Mesenchymal stem cell (in vitro differentiated cells and primary cell): Measurements from ENCODE around the gene UBE4A.

Experiments
- DNase-seq: peaks from one replicate; pipeline ENCODE4 v3.0.0-alpha.2; 2013
- H2AFZ ChIP-seq: one replicate; pipeline ENCODE4 v1.6.1; 2013; ENCODE audit warnings: low read depth, mild to moderate bottlenecking, control low read depth, inconsistent platforms, low read length, moderate library complexity
- H2AK5ac ChIP-seq: 2 replicates; pipeline ENCODE4 v1.6.1; 2013; ENCODE audit warnings: low read length, moderate library complexity, mild to moderate bottlenecking, inconsistent platforms; ENCODE audit not compliant: severe bottlenecking
- H2BK120ac ChIP-seq: one replicate; pipeline ENCODE4 v1.6.1; 2013; ENCODE audit warnings: low read depth, mild to moderate bottlenecking, inconsistent platforms, low read length, moderate library complexity
- H2BK12ac ChIP-seq, 2 experiments: one replicate each; pipeline ENCODE4 v1.6.1; 2013; ENCODE audit warnings: inconsistent platforms in 2 of 2, low read length in 2 of 2, mild to moderate bottlenecking in 2 of 2, moderate library complexity in 2 of 2, control low read depth in 1 of 2
- H2BK15ac ChIP-seq: one replicate; pipeline ENCODE4 v1.6.1; 2013; ENCODE audit warnings: mild to moderate bottlenecking, low read depth, inconsistent platforms; ENCODE audit not compliant: poor library complexity, severe bottlenecking
- H2BK5ac ChIP-seq: 2 replicates; pipeline ENCODE4 v1.6.1; 2013; ENCODE audit warnings: low read depth, mild to moderate bottlenecking, low read length, control low read depth, inconsistent platforms; ENCODE audit not compliant: poor library complexity, severe bottlenecking
- H3K14ac ChIP-seq, 2 experiments: one replicate each; pipeline ENCODE4 v1.6.1; 2013; ENCODE audit warnings: inconsistent platforms in 2 of 2, low read length in 2 of 2, control low read depth in 1 of 2, mild to moderate bottlenecking in 1 of 2, moderate library complexity in 1 of 2
- H3K18ac ChIP-seq, 2 experiments: one replicate each; pipeline ENCODE4 v1.6.1; 2013; ENCODE audit warnings: inconsistent platforms in 2 of 2, low read length in 2 of 2, control low read depth in 1 of 2, low read depth in 1 of 2, mild to moderate bottlenecking in 1 of 2
- H3K23ac ChIP-seq, 2 experiments: one replicate each; pipeline ENCODE4 v1.6.1; 2013; ENCODE audit warnings: inconsistent platforms in 2 of 2, low read length in 2 of 2, mild to moderate bottlenecking in 2 of 2, moderate library complexity in 2 of 2, control low read depth in 1 of 2
- H3K27ac ChIP-seq: 2 replicates; pipeline ENCODE4 v1.5.1; 2013; ENCODE audit warnings: mild to moderate bottlenecking, moderate library complexity, low read length, control low read depth, inconsistent platforms; ENCODE audit not compliant: poor library complexity, severe bottlenecking
- H3K27me3 ChIP-seq, 2 experiments: 2 replicates each; pipeline versions ENCODE4 v1.6.1 to v1.7.0; 2013; ENCODE audit warnings: low read length in 2 of 2, mild to moderate bottlenecking in 2 of 2, moderate library complexity in 2 of 2, control low read depth in 1 of 2, inconsistent platforms in 1 of 2; ENCODE audit not compliant: control insufficient read depth in 1 of 2, insufficient read depth in 1 of 2
- H3K36me3 ChIP-seq, 2 experiments: 2 replicates each; pipeline versions ENCODE4 v1.6.1 to v1.7.0; 2013; ENCODE audit warnings: low read length in 2 of 2, control low read depth in 1 of 2, inconsistent platforms in 1 of 2, low read depth in 1 of 2, mild to moderate bottlenecking in 1 of 2; ENCODE audit not compliant: insufficient read depth in 2 of 2, control insufficient read depth in 1 of 2
- H3K4ac ChIP-seq, 2 experiments: one replicate each; pipeline ENCODE4 v1.6.1; 2013; ENCODE audit warnings: inconsistent platforms in 2 of 2, low read length in 2 of 2, mild to moderate bottlenecking in 2 of 2, moderate library complexity in 2 of 2, control low read depth in 1 of 2, low read depth in 1 of 2
- H3K4me1 ChIP-seq: 2 replicates; pipeline ENCODE4 v1.6.1; 2013; ENCODE audit warnings: low read depth, low read length, control low read depth; ENCODE audit not compliant: control insufficient read depth, insufficient read depth
- H3K4me2 ChIP-seq: 2 replicates; pipeline ENCODE4 v1.6.1; 2013; ENCODE audit warnings: low read length, mild to moderate bottlenecking, inconsistent platforms; ENCODE audit not compliant: poor library complexity, severe bottlenecking
- H3K4me3 ChIP-seq, 2 experiments: 2 replicates each; pipeline versions ENCODE4 v1.5.1 to v1.7.0; 2013; ENCODE audit warnings: low read length in 2 of 2, mild to moderate bottlenecking in 2 of 2, control low read depth in 1 of 2, low read depth in 1 of 2; ENCODE audit not compliant: insufficient read depth in 1 of 2
- H3K79me1 ChIP-seq: replicated peaks from 2 replicates; pipeline ENCODE4 v1.6.1; 2013; ENCODE audit warnings: mild to moderate bottlenecking, control low read depth, low read length, inconsistent platforms; ENCODE audit not compliant: poor library complexity, severe bottlenecking
- H3K9ac ChIP-seq: 2 replicates; pipeline ENCODE4 v1.7.0; 2013; ENCODE audit warnings: mild to moderate bottlenecking, low read length, moderate library complexity
- H3K9me3 ChIP-seq: 2 replicates; pipeline ENCODE4 v1.7.0; 2013; ENCODE audit warnings: mild to moderate bottlenecking, low read length; ENCODE audit not compliant: control insufficient read depth
- H4K8ac ChIP-seq: one replicate; pipeline ENCODE4 v1.6.1; 2013; ENCODE audit warnings: inconsistent platforms, mild to moderate bottlenecking, low read length, moderate library complexity
- H4K91ac ChIP-seq: one replicate; pipeline ENCODE4 v1.6.1; 2013; ENCODE audit warnings: mild to moderate bottlenecking, low read length, inconsistent platforms
- WGBS: methylation state at CpG from one replicate; pipeline ENCODE4 v1.1.7; 2013; ENCODE audit warnings: mixed read lengths; 5-methylcytosine and 5-hydroxymethylcytosine counted together

Gene UBE4A

DNA sequence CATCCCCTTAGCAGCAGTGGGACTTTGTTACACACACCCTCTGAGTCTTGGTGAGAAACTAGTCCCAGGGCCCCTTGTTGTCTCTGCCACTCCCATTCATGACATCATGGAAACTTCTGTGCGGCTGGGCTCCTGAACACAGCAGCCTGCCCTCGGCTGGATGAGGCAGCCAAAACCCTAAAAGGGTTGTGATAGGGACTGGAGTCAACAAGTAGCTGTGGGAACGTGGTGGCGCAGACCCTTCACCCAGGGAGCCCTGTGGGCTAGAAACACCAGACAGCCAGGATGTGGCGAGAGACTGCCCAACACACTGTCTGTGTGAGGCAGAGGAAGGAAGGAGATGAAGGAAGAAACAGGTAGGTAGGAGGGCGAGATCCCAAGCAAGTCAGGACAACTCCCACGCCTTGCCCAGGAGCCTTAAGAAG lies 20.8 kb upstream of the UBE4A start:
- Histone ChIP-seq H2BK15ac (no peak overlapping the region), H3K4me3 (no peak overlapping the region), H4K91ac (no peak overlapping the region), H3K4ac (no peak overlapping the region), H3K14ac (no peak overlapping the region), H3K18ac (no peak overlapping the region), H3K27me3 (peaks cover 36 to 51% of the 10 kb centered on the region in 2 experiments), H3K9ac (no peak overlapping the region), H3K27ac (no peak overlapping the region), H2BK5ac (no peak overlapping the region), H3K4me1 (no peaks in the 10 kb centered on the region), H3K4me2 (no peak overlapping the region), H2AFZ (no peak overlapping the region), H4K8ac (no peak overlapping the region), H3K23ac (no peak overlapping the region), H2AK5ac (no peak overlapping the region), H2BK120ac (no peak overlapping the region), H3K79me1 (no peaks in the 10 kb centered on the region), H2BK12ac (no peak overlapping the region), H3K9me3 (no peaks in the 10 kb centered on the region), H3K36me3 (no peaks in the 10 kb centered on the region)
- WGBS: 70% methylated on average over 7 of the region's 7 CpGs
- no peak for DNase-seq

GRCh38 chr11:118339281-118339961 lies 20.0 kb upstream of the UBE4A start:
- Histone ChIP-seq H2BK15ac (no peak overlapping the region), H3K9ac (no peak overlapping the region), H3K36me3 (no peaks in the 10 kb centered on the region), H3K27ac (no peak overlapping the region), H3K4me3 (no peak overlapping the region), H2BK5ac (no peak overlapping the region), H3K14ac (no peak overlapping the region), H3K27me3 (peaks cover 43 to 59% of the 10 kb centered on the region in 2 experiments), H2BK120ac (no peak overlapping the region), H4K91ac (no peak overlapping the region), H3K79me1 (no peaks in the 10 kb centered on the region), H2AFZ (no peak overlapping the region), H3K9me3 (no peaks in the 10 kb centered on the region), H3K18ac (no peak overlapping the region), H2AK5ac (no peak overlapping the region), H3K4ac (no peak overlapping the region), H3K23ac (no peak overlapping the region), H3K4me1 (no peaks in the 10 kb centered on the region), H4K8ac (no peak overlapping the region), H2BK12ac (no peak overlapping the region), H3K4me2 (no peak overlapping the region)
- 75% methylated on average over 5 of the region's 5 CpGs for WGBS
- no peak for DNase-seq

GRCh38 chr11:118340449-118340848 lies 19.0 kb upstream of the UBE4A start:
- Histone ChIP-seq H3K18ac (no peak overlapping the region), H4K91ac (no peak overlapping the region), H3K9ac (no peak overlapping the region), H3K27me3 (peaks cover 53 to 69% of the 10 kb centered on the region in 2 experiments), H2BK5ac (no peak overlapping the region), H3K4me3 (no peak overlapping the region), H2AFZ (no peak overlapping the region), H2BK15ac (no peak overlapping the region), H3K4me1 (no peaks in the 10 kb centered on the region), H3K27ac (no peak overlapping the region), H3K4me2 (no peak overlapping the region), H3K79me1 (no peaks in the 10 kb centered on the region), H3K23ac (no peak overlapping the region), H3K36me3 (no peaks in the 10 kb centered on the region), H3K4ac (no peak overlapping the region), H2BK120ac (no peak overlapping the region), H3K14ac (no peak overlapping the region), H2AK5ac (no peak overlapping the region), H2BK12ac (no peak overlapping the region), H4K8ac (no peak overlapping the region), H3K9me3 (no peaks in the 10 kb centered on the region)
- WGBS: 90% methylated on average over 3 of the region's 3 CpGs
- DNase-seq: no peak

- no peak overlapping the region for H3K9ac ChIP-seq
- WGBS: 83% methylated on average over 3 of the region's 3 CpGs
Measured at GRCh38 chr11:118341261-118341660, 18.1 kb upstream of the UBE4A start.

More at GRCh38 chr11:118341261-118341660, 18.1 kb upstream of the UBE4A start:
- Histone ChIP-seq H3K14ac (no peak overlapping the region), H4K91ac (no peak overlapping the region), H2BK120ac (no peak overlapping the region), H3K4me3 (no peak overlapping the region), H3K79me1 (no peaks in the 10 kb centered on the region), H3K23ac (no peak overlapping the region), H3K4me2 (no peak overlapping the region), H3K9me3 (no peaks in the 10 kb centered on the region), H3K27me3 (peaks cover 57 to 74% of the 10 kb centered on the region in 2 experiments), H2BK15ac (no peak overlapping the region), H3K4me1 (no peaks in the 10 kb centered on the region), H2AFZ (no peak overlapping the region), H2BK12ac (no peak overlapping the region), H3K27ac (no peak overlapping the region), H2AK5ac (no peak overlapping the region), H2BK5ac (no peak overlapping the region), H3K36me3 (no peaks in the 10 kb centered on the region), H3K4ac (no peak overlapping the region), H4K8ac (no peak overlapping the region), H3K18ac (no peak overlapping the region)
- no peak for DNase-seq
